Neural cell (in vitro differentiated cells): ENCODE results near the gene PRIMA1. TPM values are rescaled to one million over a fixed set of nuclear protein-coding genes. Genes with fewer than 3 reads are reported as not detected.

Experiments used
- H2AFZ ChIP-seq: fragments of 200-600, 300-800 bp; sonication (generic), shearing (Covaris generic); 2 replicates; pipeline ENCODE4 v1.6.0; 2014; ENCODE audit warnings: low read depth, mild to moderate bottlenecking, antibody characterized with exemption, low read length, moderate library complexity
- H3F3A ChIP-seq: fragments of 200-600 bp; shearing (Covaris generic); 2 replicates; pipeline ENCODE4 v1.6.1; 2016; ENCODE audit warnings: mild to moderate bottlenecking, moderate library complexity, mixed read lengths, antibody characterized with exemption, low read length; ENCODE audit not compliant: insufficient read depth, poor library complexity, severe bottlenecking
- H3K27ac ChIP-seq: fragments of 200-600, 300-800 bp; sonication (generic), shearing (Covaris generic); 2 replicates; pipeline ENCODE4 v1.5.1; 2014; ENCODE audit warnings: mild to moderate bottlenecking, low read length, moderate library complexity
- H3K27me3 ChIP-seq: fragments of 300-800, 200-600 bp; sonication (generic), shearing (Covaris generic); 2 replicates; pipeline ENCODE4 v1.6.0; 2014; ENCODE audit warnings: mild to moderate bottlenecking, low read depth, low read length, moderate library complexity; ENCODE audit not compliant: insufficient read depth
- H3K36me3 ChIP-seq: fragments of 300-800, 200-600 bp; sonication (generic), shearing (Covaris generic); 2 replicates; pipeline ENCODE4 v1.5.1; 2014; ENCODE audit warnings: mild to moderate bottlenecking, antibody characterized with exemption, low read length, moderate library complexity; ENCODE audit not compliant: insufficient read depth
- H3K4me2 ChIP-seq: fragments of 300-800, 200-600 bp; sonication (generic), shearing (Covaris generic); 2 replicates; pipeline ENCODE4 v1.6.0; 2014; ENCODE audit warnings: mild to moderate bottlenecking, low read length
- H3K4me3 ChIP-seq: fragments of 300-800, 200-600 bp; sonication (generic), shearing (Covaris generic); 2 replicates; pipeline ENCODE4 v1.5.1; 2014; ENCODE audit warnings: mild to moderate bottlenecking, low read length, moderate library complexity
- H3K79me2 ChIP-seq: fragments of 200-600 bp; shearing (Covaris generic); replicated peaks from 2 replicates; pipeline ENCODE4 v1.6.0; 2014; ENCODE audit warnings: mild to moderate bottlenecking, low read length, moderate library complexity; ENCODE audit not compliant: insufficient read depth
- H3K9ac ChIP-seq: fragments of 300-800, 200-600 bp; sonication (generic), shearing (Covaris generic); 2 replicates; pipeline ENCODE4 v1.6.1; 2016; ENCODE audit warnings: mild to moderate bottlenecking, low read length, mixed read lengths
- H3K9me2 ChIP-seq: fragments of 200-600 bp; shearing (Covaris generic); 2 replicates; pipeline ENCODE4 v1.6.1; 2016; ENCODE audit warnings: mild to moderate bottlenecking, low read length, mixed read lengths; ENCODE audit not compliant: insufficient read depth
- H3K9me3 ChIP-seq: fragments of 200-600, 300-800 bp; sonication (generic), shearing (Covaris generic); 2 replicates; pipeline ENCODE4 v1.6.1; 2016; ENCODE audit warnings: mild to moderate bottlenecking, mixed run types, low read length, moderate library complexity, mixed read lengths
- H4K20me1 ChIP-seq: fragments of 200-600 bp; shearing (Covaris generic); 2 replicates; pipeline ENCODE4 v1.6.1; 2016; ENCODE audit warnings: mild to moderate bottlenecking, mixed run types; ENCODE audit not compliant: insufficient read depth
- CTCF ChIP-seq: fragments of 450-650 bp; IDR thresholded peaks from 2 replicates; pipeline ENCODE4 v1.5.1; 2014; ENCODE audit warnings: antibody characterized with exemption, mild to moderate bottlenecking, moderate library complexity; ENCODE audit not compliant: poor library complexity, severe bottlenecking
- EP300 ChIP-seq: fragments of 450-650 bp; conservative IDR thresholded peaks from 2 replicates; pipeline ENCODE4 v1.6.1; 2014; ENCODE audit warnings: antibody characterized with exemption, mild to moderate bottlenecking, moderate library complexity; ENCODE audit not compliant: poor library complexity, severe bottlenecking
- RAD21 ChIP-seq: fragments of 450-650 bp; conservative IDR thresholded peaks from 2 replicates; pipeline ENCODE4 v1.6.1; 2014; ENCODE audit warnings: antibody characterized with exemption, mild to moderate bottlenecking, moderate library complexity
- REST ChIP-seq: IDR thresholded peaks from 2 replicates; pipeline ENCODE4 v1.6.1; 2012; ENCODE audit warnings: borderline replicate concordance
- SMC3 ChIP-seq: fragments of 450-650 bp; conservative IDR thresholded peaks from 2 replicates; pipeline ENCODE4 v1.6.1; 2014; ENCODE audit warnings: antibody characterized with exemption, mild to moderate bottlenecking, moderate library complexity; ENCODE audit not compliant: poor library complexity
- TAF1 ChIP-seq: IDR thresholded peaks from 2 replicates; pipeline ENCODE4 v1.6.1; 2012; ENCODE audit warnings: low read depth
- polyA plus RNA-seq: library from polyadenylated mRNA; depleted of rRNA; stranded (reverse); fragments of >200 nt; gene quantifications from 2 replicates; pipeline ENCODE4 v1.2.3, GENCODE V29; 2014

Gene PRIMA1
- polyA plus RNA-seq, 1 donor from 2014 or later = not detected

- no peaks in the 10 kb centered on the region for H3K9me2 ChIP-seq
- peaks cover 28% of the 10 kb centered on the region for H3K36me3 ChIP-seq
- no peaks in the 10 kb centered on the region for H3K79me2 ChIP-seq
- H4K20me1 ChIP-seq = no peaks in the 10 kb centered on the region
- H2AFZ ChIP-seq = no peak overlapping the region
- H3K4me3 ChIP-seq = no peak overlapping the region
- H3K27me3 ChIP-seq = no peaks in the 10 kb centered on the region
- no peaks in the 10 kb centered on the region for H3F3A ChIP-seq
- H3K9ac ChIP-seq = no peak overlapping the region
- no peak overlapping the region for H3K4me2 ChIP-seq
- no peak overlapping the region for H3K27ac ChIP-seq
- TF ChIP-seq CTCF (no peak), SMC3 (no peak)
- no peaks in the 10 kb centered on the region for H3K9me3 ChIP-seq
These were observed 97.1 kb downstream of the PRIMA1 start for GRCh38 chr14:93691042-93691780.

GRCh38 chr14:93690146-93690545, 98.1 kb downstream of the PRIMA1 start:
- no peak overlapping the region for H2AFZ ChIP-seq
- H4K20me1 ChIP-seq = no peaks in the 10 kb centered on the region
- H3K36me3 ChIP-seq = peaks cover 20% of the 10 kb centered on the region
- no peaks in the 10 kb centered on the region for H3F3A ChIP-seq
- no peak overlapping the region for H3K4me3 ChIP-seq
- H3K27ac ChIP-seq = no peak overlapping the region
- no peak overlapping the region for H3K9ac ChIP-seq
- no peaks in the 10 kb centered on the region for H3K9me2 ChIP-seq
- H3K79me2 ChIP-seq = no peaks in the 10 kb centered on the region
- H3K4me2 ChIP-seq = no peak overlapping the region
- TF ChIP-seq CTCF = no peak
- no peak for TF ChIP-seq EP300
- H3K27me3 ChIP-seq = no peaks in the 10 kb centered on the region
- no peaks in the 10 kb centered on the region for H3K9me3 ChIP-seq

- no peaks in the 10 kb centered on the region for H3K9me2 ChIP-seq
- H3K4me3 ChIP-seq = no peak overlapping the region
- peaks cover 14% of the 10 kb centered on the region for H3K36me3 ChIP-seq
- H3K27ac ChIP-seq = no peak overlapping the region
- H3K9me3 ChIP-seq = no peaks in the 10 kb centered on the region
- H3K9ac ChIP-seq = no peak overlapping the region
- TF ChIP-seq EP300 (no peak), SMC3 (no peak)
- H3K27me3 ChIP-seq = no peaks in the 10 kb centered on the region
- no peaks in the 10 kb centered on the region for H3K79me2 ChIP-seq
- no peaks in the 10 kb centered on the region for H4K20me1 ChIP-seq
- no peaks in the 10 kb centered on the region for H3F3A ChIP-seq
- no peak overlapping the region for H3K4me2 ChIP-seq
- H2AFZ ChIP-seq = no peak overlapping the region
These were observed 99.5 kb downstream of the PRIMA1 start for GRCh38 chr14:93688820-93689219.

GRCh38 chr14:93688239-93688666, 100.0 kb downstream of the PRIMA1 start:
- Histone ChIP-seq H4K20me1 (no peaks in the 10 kb centered on the region), H3K79me2 (no peaks in the 10 kb centered on the region), H3K9ac (no peak overlapping the region), H3F3A (no peaks in the 10 kb centered on the region), H3K27me3 (no peaks in the 10 kb centered on the region), H3K27ac (no peak overlapping the region), H2AFZ (no peak overlapping the region), H3K4me2 (no peak overlapping the region), H3K9me3 (no peaks in the 10 kb centered on the region), H3K9me2 (no peaks in the 10 kb centered on the region), H3K4me3 (no peak overlapping the region), H3K36me3 (peaks cover 16% of the 10 kb centered on the region)
- no peak for TF ChIP-seq REST
- no peak for TF ChIP-seq EP300
- no peak for TF ChIP-seq SMC3
- TF ChIP-seq CTCF = no peak
- TF ChIP-seq RAD21 = no peak
- no peak for TF ChIP-seq TAF1
